ENCODE data around the gene GTPBP6. TPM values are rescaled to one million over a fixed set of nuclear protein-coding genes. Genes with fewer than 3 reads are reported as not detected.

Gene GTPBP6
- total and polyA plus RNA-seq, 2 experiments from 2014 or later = 41.4 to 66.8 TPM

Other genes starting within 250 kb of the GTPBP6 start
- gene PLCXD1, start 37.4 kb downstream of the GTPBP6 start, total RNA-seq (2014; rRNA removed; shearing (Covaris generic)) = 95.9 and 112 TPM in 2 replicates
- gene PLCXD1, start 37.4 kb downstream of the GTPBP6 start, polyA plus RNA-seq (2016; fragmentation: Nextera tagmentation; extraction: Ambion mirVana) = 48.7 and 50.9 TPM in 2 replicates
- gene PPP2R3B, start 68.1 kb upstream of the GTPBP6 start, total RNA-seq (2014; rRNA removed; shearing (Covaris generic)) = 71.6 and 104 TPM in 2 replicates
- 50.1 and 54.8 TPM in 2 replicates for gene PPP2R3B, start 68.1 kb upstream of the GTPBP6 start, polyA plus RNA-seq (2016; fragmentation: Nextera tagmentation; extraction: Ambion mirVana)